K562 (cell line): ENCODE results near the gene GRIA1. TPM values are rescaled to one million over a fixed set of nuclear protein-coding genes. Genes with fewer than 3 reads are reported as not detected.

Experiments used
- ATAC-seq: fragments of 200-7000 bp; cut with Tn5 transposase; 3 replicates; pipeline ENCODE4 v1.9.1; 2020; ENCODE audit warnings: moderate library complexity
- BruUV-seq: library from RNA; stranded (reverse); fragments of 400-500 nt; replicated peaks from 2 replicates; lab custom pipeline; 2021; lab: Mats Ljungman, UMichigan
- CTCF ChIA-PET: fragments of 300-600 bp; formaldehyde crosslinking; extraction: SDS; loops from one replicate; lab custom pipeline; 2021; ENCODE audit warnings: low intra/inter-chr PET ratio; lab: Yijun Ruan, JAX
- POLR2A ChIA-PET: fragments of 300-600, 350-650 bp; sonication (Branson Sonifier 250); formaldehyde crosslinking; extraction: SDS; loops from one replicate; lab custom pipeline; 2021; ENCODE audit warnings: antibody characterized with exemption, inconsistent platforms; lab: Yijun Ruan, JAX
- DNase-seq, 4 experiments: peaks; one replicate each; pipeline versions ENCODE4 v3.0.0 to v3.0.0-alpha.2; 2011 to 2018; ENCODE audit warnings: low spot score in 3 of 4, mixed read lengths in 3 of 4; ENCODE audit errors: extremely low read depth in 1 of 4
- FAIRE-seq: peaks from 2 replicates; lab custom pipeline; 2011; peaks lifted over from hg19 to GRCh38; lab: Jason Lieb, UNC
- H2AFZ ChIP-seq: 2 replicates; pipeline ENCODE4 v1.6.0; 2011; ENCODE audit warnings: low read depth, low read length, control low read depth, inconsistent platforms
- H3K27ac ChIP-seq: fragments of 200-600 bp; 3 replicates; pipeline ENCODE4 v1.8.0; 2011; ENCODE audit warnings: low read depth, mild to moderate bottlenecking, control low read depth, inconsistent platforms, low read length, moderate library complexity, mixed read lengths; ENCODE audit errors: extremely low read depth
- H3K27me3 ChIP-seq, 2 experiments: fragments of 300-600 bp in 1 of 2; 2 replicates in 1 of 2; 3 replicates in 1 of 2; pipeline versions ENCODE4 v1.6.0 to v1.8.0; 2011; ENCODE audit warnings: inconsistent platforms in 2 of 2, low read length in 2 of 2, mild to moderate bottlenecking in 1 of 2, mixed read lengths in 1 of 2, moderate library complexity in 1 of 2; ENCODE audit not compliant: control insufficient read depth in 2 of 2, insufficient read depth in 2 of 2
- H3K36me3 ChIP-seq: fragments of 300-600 bp; 3 replicates; pipeline ENCODE4 v1.8.0; 2011; ENCODE audit warnings: mild to moderate bottlenecking, low read length, inconsistent platforms; ENCODE audit not compliant: control insufficient read depth, insufficient read depth
- H3K4me1 ChIP-seq, 2 experiments: fragments of 200-600 bp in 1 of 2; replicated peaks in 1 of 2; 2 replicates in 1 of 2; 3 replicates in 1 of 2; pipeline versions ENCODE4 v1.5.1 to v1.8.0; 2011; ENCODE audit warnings: inconsistent platforms in 2 of 2, low read length in 2 of 2, mild to moderate bottlenecking in 1 of 2, mixed read lengths in 1 of 2, moderate library complexity in 1 of 2; ENCODE audit not compliant: control insufficient read depth in 2 of 2, insufficient read depth in 2 of 2
- H3K4me2 ChIP-seq: 2 replicates; pipeline ENCODE4 v1.6.1; 2011; ENCODE audit warnings: low read length, control low read depth, inconsistent platforms, mixed read lengths; ENCODE audit not compliant: insufficient read depth
- H3K4me3 ChIP-seq: fragments of 200-600 bp; sonication (generic), shearing (Covaris generic); 2 replicates; pipeline ENCODE4 v1.5.1; 2016; ENCODE audit warnings: control low read depth, inconsistent platforms
- H3K79me2 ChIP-seq: fragments of 200-600 bp; 3 replicates; pipeline ENCODE4 v1.8.0; 2011; ENCODE audit warnings: low read length, inconsistent platforms; ENCODE audit not compliant: control insufficient read depth, insufficient read depth
- H3K9ac ChIP-seq, 2 experiments: 2 replicates each; pipeline versions ENCODE4 v1.6.0 to v1.6.1; 2011; ENCODE audit warnings: low read depth in 2 of 2, low read length in 2 of 2, control low read depth in 1 of 2, inconsistent platforms in 1 of 2, mild to moderate bottlenecking in 1 of 2, mixed read lengths in 1 of 2; ENCODE audit not compliant: insufficient read depth in 1 of 2
- H3K9me1 ChIP-seq: one replicate; pipeline ENCODE4 v1.6.0; 2011; ENCODE audit warnings: inconsistent platforms, mild to moderate bottlenecking, low read length, moderate library complexity; ENCODE audit not compliant: control insufficient read depth, insufficient read depth
- H3K9me3 ChIP-seq: replicated peaks from 2 replicates; pipeline ENCODE4 v1.5.1; 2011; ENCODE audit warnings: low read depth, low read length, inconsistent platforms; ENCODE audit not compliant: control insufficient read depth, insufficient read depth
- H4K20me1 ChIP-seq: replicated peaks from 2 replicates; pipeline ENCODE4 v1.6.1; 2011; ENCODE audit warnings: low read length, inconsistent platforms, mixed read lengths; ENCODE audit not compliant: control insufficient read depth, insufficient read depth
- ESRRB ChIP-seq: fragments of 250-450 bp; sonication (Bioruptor Pico); IDR thresholded peaks from 2 replicates; pipeline ENCODE4 v1.5.0; 2020; ENCODE audit warnings: mild to moderate bottlenecking, moderate library complexity, borderline replicate concordance
- IFI16 ChIP-seq: fragments of 250-450 bp; sonication (Bioruptor Pico); IDR thresholded peaks from 2 replicates; pipeline ENCODE4 v2.1.2; 2022; ENCODE audit warnings: mild to moderate bottlenecking, inconsistent platforms
- MCM5 ChIP-seq: fragments of 450-650 bp; IDR thresholded peaks from 2 replicates; pipeline ENCODE4 v1.6.1; 2016; ENCODE audit warnings: low read depth
- MGA ChIP-seq: fragments of 450-650 bp; IDR thresholded peaks from 2 replicates; pipeline ENCODE4 v1.6.1; 2016; ENCODE audit warnings: mild to moderate bottlenecking, moderate library complexity
- NFE2L1 ChIP-seq: fragments of 450-650 bp; IDR thresholded peaks from 2 replicates; pipeline ENCODE4 v1.6.1; 2016; ENCODE audit warnings: missing genetic modification characterization, low read depth, mild to moderate bottlenecking, missing compliant biosample characterization, moderate library complexity, borderline replicate concordance
- SFPQ ChIP-seq: fragments of 200-400 bp; formaldehyde crosslinking; IDR thresholded peaks from 2 replicates; pipeline ENCODE4 v1.6.1; 2017; ENCODE audit warnings: mild to moderate bottlenecking, low read depth, low read length, moderate library complexity
- SNRNP70 ChIP-seq: fragments of 200-400 bp; formaldehyde crosslinking; optimal IDR thresholded peaks from 2 replicates; pipeline ENCODE3; 2017; ENCODE audit warnings: low read depth, low read length
- TCF7L2 ChIP-seq: fragments of 150-350 bp; IDR thresholded peaks from 2 replicates; pipeline ENCODE4 v1.6.1; 2016; ENCODE audit warnings: low read depth, mild to moderate bottlenecking, low read length, moderate library complexity
- ZNF707 ChIP-seq: fragments of 250-450 bp; sonication (Bioruptor Pico); conservative IDR thresholded peaks from 2 replicates; pipeline ENCODE4 v1.8.0; 2022; ENCODE audit warnings: inconsistent platforms, mild to moderate bottlenecking, moderate library complexity
- ZNF764 ChIP-seq: fragments of 250-450 bp; sonication (Bioruptor Pico); IDR thresholded peaks from 2 replicates; pipeline ENCODE4 v1.4.0; 2020; ENCODE audit warnings: low read depth, mild to moderate bottlenecking, moderate library complexity
- WGBS: fragments of 100-300 bp; shearing (Covaris generic); methylation state at CpG from one replicate; pipeline ENCODE4 v1.1.6; 2016; ENCODE audit warnings: low coverage, mixed read lengths; ENCODE audit not compliant: insufficient coverage; ENCODE audit errors: missing lambda C conversion rate; 5-methylcytosine and 5-hydroxymethylcytosine counted together
- in situ Hi-C: fragments of 300-500 bp; cut with MboI; formaldehyde crosslinking; loops from 4 replicates; pipeline ENCODE4 v1.15.0; 2018; ENCODE audit warnings: inconsistent platforms, mixed read lengths
- intact Hi-C: fragments of 100-400 bp; cut with micrococcal nuclease; formaldehyde crosslinking; loops from 2 replicates; pipeline ENCODE4 v1.14.2; 2022
- polyA plus RNA-seq, 8 experiments: library from polyadenylated mRNA; depleted of rRNA in 4 of 8; stranded (reverse) in 5 of 8; unstranded in 3 of 8; fragments of >200 nt; fragmentation: Nextera tagmentation in 2 of 8; fragmentation: Illumina TruSeq in 1 of 8; extraction: Ambion mirVana in 2 of 8; extraction: Trizol in 1 of 8; gene quantifications; 2 replicates each; pipeline versions ENCODE4 v1.2.1 to v1.2.3, GENCODE V29; 2011 to 2014; ENCODE audit warnings: inconsistent platforms in 1 of 8, missing spikeins in 1 of 8
- total RNA-seq, 7 experiments: library from RNA; depleted of rRNA in 6 of 7; stranded (reverse); fragments of >200 nt in 6 of 7; fragmentation: Illumina TruSeq in 2 of 7; extraction: Trizol in 2 of 7; gene quantifications; 2 replicates each; pipeline versions ENCODE4 v1.2.1 to v1.2.3, GENCODE V29; 2011 to 2021; ENCODE audit warnings: low replicate concordance in 1 of 7

The GRIA1 gene
- total and polyA plus RNA-seq, 9 of the 15 experiments (the other 6 are each of a cell fraction or from before 2014, with no cell fraction given), result not detected

DNA sequence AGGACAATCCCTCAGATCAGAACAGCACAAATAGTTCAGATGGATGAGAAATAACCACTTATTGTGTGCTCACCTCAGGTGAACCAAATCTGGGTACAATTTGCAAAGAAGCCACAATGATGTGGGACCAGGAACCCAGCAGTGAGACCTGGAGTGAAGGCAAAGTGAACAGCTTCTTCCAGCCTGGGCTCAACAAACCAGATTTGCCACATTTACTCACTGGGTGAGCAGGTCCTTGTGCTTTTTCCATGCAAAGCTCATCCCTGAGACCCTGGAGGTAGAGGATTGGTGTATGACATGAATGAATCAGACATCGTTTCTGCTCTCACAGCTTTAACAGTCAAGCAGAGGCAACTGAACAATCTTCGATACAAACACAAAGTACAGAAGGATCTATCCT is 29.1 kb upstream of the GRIA1 start:
- ChIA-PET POLR2A (no interaction called here), CTCF (no interaction called here)
- H3K4me2 ChIP-seq, result no peak overlapping the region
- no peaks in the 10 kb centered on the region for H3K27me3 ChIP-seq
- in situ Hi-C loops (no loop called here), intact Hi-C loops (no loop called here)
- FAIRE-seq, result no peak
- H3K9me3 ChIP-seq, result no peaks in the 10 kb centered on the region
- 0% methylated on average over 2 of the region's 2 CpGs for WGBS
- no peak overlapping the region for H3K4me3 ChIP-seq
- H3K36me3 ChIP-seq, result no peaks in the 10 kb centered on the region
- no peak for ATAC-seq
- no TSS peak for BruUV-seq
- H2AFZ ChIP-seq, result no peak overlapping the region
- no peak for DNase-seq
- H3K9ac ChIP-seq, result no peak overlapping the region
- no peak overlapping the region for H3K27ac ChIP-seq
- no peaks in the 10 kb centered on the region for H4K20me1 ChIP-seq
- H3K9me1 ChIP-seq, result no peaks in the 10 kb centered on the region
- no peaks in the 10 kb centered on the region for H3K4me1 ChIP-seq
- no peaks in the 10 kb centered on the region for H3K79me2 ChIP-seq
- TF ChIP-seq SFPQ (no peak), MCM5 (no peak), NFE2L1 (no peak), ZNF764 (CRISPR knock-in tag) (no peak), TCF7L2 (no peak), ZNF707 (CRISPR knock-in tag) (no peak), MGA (no peak), ESRRB (CRISPR knock-in tag) (no peak), IFI16 (CRISPR knock-in tag) (no peak), SNRNP70 (no peak)
